MCF 10A (cell line): ENCODE results near the gene TRDMT1. TPM values are rescaled to one million over a fixed set of nuclear protein-coding genes. Genes with fewer than 3 reads are reported as not detected.

Experiments used
- BruUV-seq: library from RNA; stranded (reverse); fragments of 400-500 nt; replicated peaks from 2 replicates; lab custom pipeline; 2021; lab: Mats Ljungman, UMichigan
- CTCF ChIA-PET: fragments of 300-600 bp; sonication (Branson Sonifier 250); formaldehyde crosslinking; extraction: SDS; loops from one replicate; lab custom pipeline; 2021; ENCODE audit warnings: antibody characterized with exemption, inconsistent platforms; lab: Yijun Ruan, JAX
- POLR2A ChIA-PET: fragments of 300-600, 350-650 bp; sonication (Branson Sonifier 250); formaldehyde crosslinking; extraction: SDS; loops from one replicate; lab custom pipeline; 2020; ENCODE audit warnings: antibody characterized with exemption, inconsistent platforms; lab: Yijun Ruan, JAX
- DNase-seq: peaks from one replicate; pipeline ENCODE4 v3.0.0-alpha.2; 2018; ENCODE audit not compliant: unreplicated experiment
- H3K27ac Mint-ChIP-seq: one replicate; pipeline ENCODE4 v1.8.0; 2022; ENCODE audit warnings: mild to moderate bottlenecking, low read depth, mixed read lengths; ENCODE audit not compliant: unreplicated experiment
- H3K27me3 Mint-ChIP-seq: one replicate; pipeline ENCODE4 v1.8.0; 2022; ENCODE audit warnings: mixed read lengths; ENCODE audit not compliant: insufficient read depth, unreplicated experiment
- H3K36me3 Mint-ChIP-seq: one replicate; pipeline ENCODE4 v1.8.0; 2022; ENCODE audit warnings: mild to moderate bottlenecking, moderate library complexity, mixed read lengths; ENCODE audit not compliant: insufficient read depth, unreplicated experiment
- H3K4me1 Mint-ChIP-seq: one replicate; pipeline ENCODE4 v1.8.0; 2022; ENCODE audit warnings: mixed read lengths; ENCODE audit not compliant: insufficient read depth, unreplicated experiment
- H3K4me3 Mint-ChIP-seq: one replicate; pipeline ENCODE4 v1.8.0; 2022; ENCODE audit warnings: mild to moderate bottlenecking, moderate library complexity, mixed read lengths; ENCODE audit not compliant: unreplicated experiment
- H3K9me3 Mint-ChIP-seq: one replicate; pipeline ENCODE4 v1.8.0; 2022; ENCODE audit warnings: mixed read lengths; ENCODE audit not compliant: unreplicated experiment
- CTCF ChIP-seq: fragments of 200-600 bp; IDR thresholded peaks from one replicate; pipeline ENCODE4 v1.8.0; 2022; ENCODE audit warnings: antibody characterized with exemption, mild to moderate bottlenecking; ENCODE audit not compliant: unreplicated experiment
- intact Hi-C: fragments of 100-400 bp; cut with micrococcal nuclease; formaldehyde crosslinking; loops from 2 replicates; pipeline ENCODE4 v1.14.1; 2022
- total RNA-seq: library from RNA; stranded (reverse); gene quantifications from 2 replicates; pipeline ENCODE4 v1.2.3, GENCODE V29; 2022

Gene TRDMT1
- total RNA-seq, 1 experiment from 2014 or later = 8.7 TPM

GRCh38 chr10:17155826-17156225 lies 45.6 kb downstream of the TRDMT1 start:
- ChIA-PET POLR2A (no interaction called here), CTCF (no interaction called here)
- H3K27ac Mint-ChIP-seq = no peak overlapping the region
- H3K4me1 Mint-ChIP-seq = no peaks in the 10 kb centered on the region
- intact Hi-C loops = no loop called here
- H3K27me3 Mint-ChIP-seq = no peaks in the 10 kb centered on the region
- H3K36me3 Mint-ChIP-seq = no peaks in the 10 kb centered on the region
- no peak for TF ChIP-seq CTCF
- H3K4me3 Mint-ChIP-seq = no peak overlapping the region
- no peak for DNase-seq
- H3K9me3 Mint-ChIP-seq = no peaks in the 10 kb centered on the region
- no TSS peak for BruUV-seq

- no peaks in the 10 kb centered on the region for H3K9me3 Mint-ChIP-seq
- no peaks in the 10 kb centered on the region for H3K27me3 Mint-ChIP-seq
- POLR2A ChIA-PET = no interaction called here
- BruUV-seq = no TSS peak
- no peaks in the 10 kb centered on the region for H3K36me3 Mint-ChIP-seq
- no peaks in the 10 kb centered on the region for H3K4me1 Mint-ChIP-seq
- TF ChIP-seq CTCF = no peak
- H3K27ac Mint-ChIP-seq = no peak overlapping the region
- no peak for DNase-seq
- intact Hi-C loops = no loop called here
- CTCF ChIA-PET = no interaction called here
- H3K4me3 Mint-ChIP-seq = no peak overlapping the region
These were observed 47.4 kb downstream of the TRDMT1 start for GRCh38 chr10:17154116-17154515.

- ChIA-PET POLR2A (no interaction called here), CTCF (no interaction called here)
- H3K4me3 Mint-ChIP-seq = no peak overlapping the region
- no peaks in the 10 kb centered on the region for H3K4me1 Mint-ChIP-seq
- intact Hi-C loops = no loop called here
- DNase-seq = no peak
- BruUV-seq = no TSS peak
- H3K9me3 Mint-ChIP-seq = no peaks in the 10 kb centered on the region
- H3K36me3 Mint-ChIP-seq = no peaks in the 10 kb centered on the region
- TF ChIP-seq CTCF = no peak
- no peak overlapping the region for H3K27ac Mint-ChIP-seq
- no peaks in the 10 kb centered on the region for H3K27me3 Mint-ChIP-seq
These were observed 48.2 kb downstream of the TRDMT1 start for GRCh38 chr10:17153321-17153720.

- no peak for TF ChIP-seq CTCF
- intact Hi-C loops = no loop called here
- Mint-ChIP-seq H3K4me1 (no peaks in the 10 kb centered on the region), H3K4me3 (no peak overlapping the region), H3K27ac (no peak overlapping the region), H3K36me3 (no peaks in the 10 kb centered on the region), H3K27me3 (no peaks in the 10 kb centered on the region), H3K9me3 (no peaks in the 10 kb centered on the region)
- BruUV-seq = no TSS peak
- ChIA-PET POLR2A (interaction anchor here (0.6 kb wide), 1 partner anchor 39 kb away, joined by 3 read pairs; no protein-coding TSS in a partner anchor), CTCF (interaction anchor here (0.7 kb wide), 1 partner anchor 37 kb away, joined by 3 read pairs; no protein-coding TSS in a partner anchor)
- no peak for DNase-seq
These were observed 49.8 kb downstream of the TRDMT1 start for GRCh38 chr10:17151716-17152115.
